ENCODE data around the gene CTBP2.
A peak's percentile ranks its signal among the peaks of the same experiment; 100 is the strongest.
"Not testable (repeated sequence)": the region's sequence is repeated elsewhere in the genome, so short reads cannot be mapped to it uniquely, and the experiment has no call there.

The CTBP2 gene

DNA sequence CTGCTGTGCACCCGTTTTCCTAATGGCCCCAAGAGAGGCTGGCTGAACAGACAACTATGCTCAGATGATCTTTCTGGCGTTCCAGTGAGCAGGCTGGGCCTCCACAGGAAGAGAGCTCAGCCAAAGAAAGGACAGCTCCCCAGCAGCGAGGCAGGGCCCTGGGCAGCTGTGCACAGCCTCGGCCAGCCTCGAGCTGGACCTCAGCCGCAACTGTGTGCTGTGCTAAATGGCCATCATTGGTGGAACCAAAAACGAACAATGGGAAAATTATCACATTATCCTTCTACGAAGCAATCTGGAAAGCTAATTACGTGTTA lies 97.5 kb downstream of the CTBP2 start:
- no peak for DNase-seq (ENCODE audit: low spot score)

GRCh38 chr10:125062227-125062913 lies 98.0 kb downstream of the CTBP2 start:
- DNase-seq (ENCODE audit: low spot score) = no peak

- no peak for DNase-seq (ENCODE audit: low spot score)
These were observed 98.7 kb downstream of the CTBP2 start for GRCh38 chr10:125061557-125062226.

GRCh38 chr10:125060826-125061556 lies 99.4 kb downstream of the CTBP2 start:
- DNase-seq (ENCODE audit: low spot score) = peak; percentile 72

GRCh38 chr10:125060482-125060825 lies 99.9 kb downstream of the CTBP2 start:
- DNase-seq (ENCODE audit: low spot score) = no peak

GRCh38 chr10:125060026-125060425 lies 100.3 kb downstream of the CTBP2 start:
- DNase-seq (ENCODE audit: low spot score) = no peak

DNA sequence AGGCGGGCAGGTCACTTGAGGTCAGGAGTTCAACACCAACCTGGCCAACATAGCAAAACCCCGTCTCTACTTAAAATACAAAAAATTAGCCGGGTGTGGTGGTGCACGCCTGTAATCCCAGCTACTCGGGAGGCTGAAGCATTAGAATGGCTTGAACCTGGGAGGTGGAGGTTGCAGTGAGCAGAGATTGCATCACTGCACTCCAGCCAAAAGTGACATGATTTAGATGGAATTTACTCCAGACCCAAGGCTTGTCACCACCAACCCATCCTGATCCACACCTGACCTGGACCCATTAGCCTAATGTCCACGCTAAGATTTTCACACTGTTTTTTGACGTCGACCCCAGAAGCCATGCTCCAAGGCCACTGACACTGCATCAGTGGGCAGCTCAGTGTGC lies 101.0 kb downstream of the CTBP2 start:
- DNase-seq (ENCODE audit: low spot score) = not testable (repeated sequence)

GRCh38 chr10:125057158-125058001 lies 103.0 kb downstream of the CTBP2 start:
- peak; percentile 87 for DNase-seq (ENCODE audit: low spot score)

GRCh38 chr10:125056161-125057132 lies 103.9 kb downstream of the CTBP2 start:
- DNase-seq (ENCODE audit: low spot score) = no peak

- no peak for DNase-seq (ENCODE audit: low spot score)
These were observed 104.9 kb downstream of the CTBP2 start for GRCh38 chr10:125055446-125055845.

DNA sequence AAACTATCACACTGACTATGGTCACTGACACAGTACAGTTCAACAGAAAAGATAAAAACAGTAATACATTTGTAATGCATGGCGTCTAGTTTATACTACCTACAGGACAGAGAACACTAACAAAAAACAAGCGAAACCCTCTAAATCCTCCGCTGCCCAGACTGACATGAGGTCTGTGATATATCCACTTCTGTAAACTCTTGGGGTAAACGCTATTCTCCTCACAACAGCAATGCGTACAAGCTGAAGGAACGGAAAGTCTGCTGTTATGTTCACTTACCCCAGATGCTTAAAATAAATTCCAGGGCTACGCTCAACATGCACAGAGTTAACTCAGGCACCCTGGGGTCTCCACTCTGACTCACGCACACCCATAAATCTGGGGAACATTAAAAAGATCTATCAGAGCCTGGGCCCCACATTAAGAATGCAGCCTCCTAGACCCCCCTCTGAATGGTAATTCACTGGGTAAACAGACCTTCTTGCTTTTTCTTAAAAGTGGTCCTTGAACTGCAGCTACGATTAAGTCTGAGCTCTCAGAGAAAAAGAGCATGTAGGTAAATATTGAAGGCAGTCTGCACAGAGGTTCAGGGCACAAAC lies 105.6 kb downstream of the CTBP2 start:
- no peak for DNase-seq (ENCODE audit: low spot score)

- DNase-seq (ENCODE audit: low spot score) = no peak
These were observed 106.1 kb downstream of the CTBP2 start for GRCh38 chr10:125054216-125054615.

DNA sequence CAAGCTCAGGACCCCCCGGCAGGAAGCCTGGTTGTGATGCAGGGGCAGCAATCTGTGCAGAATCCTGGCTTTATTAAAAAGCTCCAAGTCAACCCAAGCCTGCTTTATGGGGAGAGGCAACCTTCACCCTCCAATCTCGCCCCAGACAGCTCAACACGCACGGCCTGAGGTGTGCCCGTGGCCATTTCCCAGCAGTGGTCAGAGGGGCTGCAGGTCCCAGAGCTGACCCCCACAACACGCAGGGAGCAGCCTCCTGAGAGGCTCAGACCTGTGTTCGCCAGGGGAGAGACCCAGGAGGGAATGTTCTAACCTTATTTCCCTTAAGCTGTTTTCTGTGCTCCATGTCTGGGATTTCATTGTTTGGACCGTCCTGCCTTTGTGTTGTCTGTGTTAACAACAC lies 108.2 kb downstream of the CTBP2 start:
- DNase-seq (ENCODE audit: low spot score) = no peak

- DNase-seq (ENCODE audit: low spot score) = no peak
These were observed 110.0 kb downstream of the CTBP2 start for GRCh38 chr10:125050383-125050782.

GRCh38 chr10:125049216-125049881 lies 111.0 kb downstream of the CTBP2 start:
- DNase-seq (ENCODE audit: low spot score) = no peak

DNA sequence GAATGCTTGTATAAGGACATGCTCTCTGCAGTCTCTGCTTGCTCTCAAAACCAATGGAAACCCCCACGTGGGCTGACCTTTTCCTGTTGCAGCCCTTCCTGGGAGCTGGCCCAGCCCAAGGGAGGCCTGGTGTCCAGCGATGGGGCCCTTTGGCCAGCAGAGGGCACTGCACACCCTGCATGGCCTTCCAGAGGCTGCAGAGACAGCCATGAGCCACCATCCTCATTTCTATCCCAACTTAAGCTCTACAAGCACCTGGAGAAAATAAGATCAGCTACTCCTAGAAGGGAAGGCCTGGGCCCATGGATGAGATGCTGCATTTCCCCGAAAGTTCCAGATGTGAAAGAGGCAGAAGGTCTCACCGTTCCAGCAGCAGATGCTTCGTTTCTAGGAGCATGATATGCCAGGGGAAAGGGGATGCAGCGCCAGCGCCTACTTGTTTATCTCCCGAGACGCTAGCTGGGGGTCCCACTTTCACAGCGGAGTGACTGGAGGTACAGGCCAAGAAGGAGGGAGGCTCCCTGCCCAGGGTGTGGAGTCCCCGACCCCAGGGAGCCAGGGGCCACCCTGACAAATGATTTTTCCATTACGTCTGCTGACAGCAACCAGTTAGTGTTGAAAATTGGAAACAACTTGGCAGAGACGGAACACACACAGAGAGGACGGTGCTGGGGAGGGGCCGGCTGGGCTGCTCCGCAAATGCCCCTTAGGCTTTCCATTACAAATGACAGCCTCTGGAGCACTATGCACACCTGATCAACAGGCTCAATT lies 112.1 kb downstream of the CTBP2 start:
- DNase-seq (ENCODE audit: low spot score) = peak; percentile 93

- DNase-seq (ENCODE audit: low spot score) = no peak
These were observed 116.3 kb downstream of the CTBP2 start for GRCh38 chr10:125043841-125044658.

DNA sequence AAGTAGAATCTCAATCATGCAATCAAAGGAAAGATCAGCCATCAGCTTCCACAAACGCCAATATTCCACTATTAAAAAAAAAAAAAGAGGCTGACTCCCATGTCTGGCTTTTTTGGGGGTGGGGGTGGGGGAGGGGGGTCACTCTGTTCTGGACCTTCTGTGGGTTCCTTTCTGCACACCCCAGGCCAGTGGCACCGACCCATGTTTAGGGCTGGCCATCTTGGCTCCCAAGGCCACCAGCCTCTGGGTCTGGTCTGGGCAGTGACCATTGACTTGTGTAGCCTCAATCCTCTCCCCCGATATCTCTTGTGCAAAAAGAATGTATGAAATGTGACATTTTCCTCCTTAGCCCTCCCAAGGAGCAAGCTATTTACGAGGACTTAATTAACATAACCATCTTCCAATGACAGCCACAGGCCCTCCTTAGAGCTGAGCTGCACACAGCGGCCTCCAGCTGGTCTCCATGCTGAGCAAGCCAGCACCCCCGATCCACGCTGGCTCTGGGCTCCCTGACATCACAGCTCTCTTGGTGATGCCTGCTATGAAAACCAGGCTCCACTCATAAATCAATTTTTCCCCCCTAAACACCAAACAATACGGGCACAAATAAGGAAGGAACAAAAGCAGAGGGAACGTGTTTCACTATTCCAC lies 118.4 kb downstream of the CTBP2 start:
- DNase-seq (ENCODE audit: low spot score) = no peak

All from ecto neural progenitor cell (in vitro differentiated cells).